Spleen (tissue), 7 donors: ENCODE measurements around the gene MRPL33.

ENCODE experiments used
- CTCF ChIP-seq, 11 experiments: fragments of 200-600 bp in 7 of 11; fragments of 450-650 bp in 4 of 11; sonication (generic) in 4 of 11; IDR thresholded peaks in 8 of 11; conservative IDR thresholded peaks in 3 of 11; 1 replicate in 7 of 11; 2 replicates in 4 of 11; pipeline versions ENCODE4 v1.4.0 to v1.8.0; 2016 to 2021; ENCODE audit warnings: antibody characterized with exemption in 11 of 11, inconsistent platforms in 4 of 11, mild to moderate bottlenecking in 1 of 11
- POLR2A ChIP-seq, 3 donors: fragments of 450-650 bp; IDR thresholded peaks; one replicate each; pipeline ENCODE4 v1.5.1; 2017; ENCODE audit warnings: antibody characterized with exemption in 3 of 3, mild to moderate bottlenecking in 1 of 3
- POLR2AphosphoS5 ChIP-seq, 3 donors: sonication (generic); formaldehyde crosslinking; IDR thresholded peaks; one replicate each; pipeline ENCODE4 v1.5.1; 2017; ENCODE audit warnings: antibody characterized with exemption in 3 of 3
- donor health status: DM: no; HTN: no; CAD: no; lungs with moderate emphysema.
- donor health status: DM: no; HTN: no; CAD: no.
- donor health status: DM: no; HTN: no; CAD: no.

DNA sequence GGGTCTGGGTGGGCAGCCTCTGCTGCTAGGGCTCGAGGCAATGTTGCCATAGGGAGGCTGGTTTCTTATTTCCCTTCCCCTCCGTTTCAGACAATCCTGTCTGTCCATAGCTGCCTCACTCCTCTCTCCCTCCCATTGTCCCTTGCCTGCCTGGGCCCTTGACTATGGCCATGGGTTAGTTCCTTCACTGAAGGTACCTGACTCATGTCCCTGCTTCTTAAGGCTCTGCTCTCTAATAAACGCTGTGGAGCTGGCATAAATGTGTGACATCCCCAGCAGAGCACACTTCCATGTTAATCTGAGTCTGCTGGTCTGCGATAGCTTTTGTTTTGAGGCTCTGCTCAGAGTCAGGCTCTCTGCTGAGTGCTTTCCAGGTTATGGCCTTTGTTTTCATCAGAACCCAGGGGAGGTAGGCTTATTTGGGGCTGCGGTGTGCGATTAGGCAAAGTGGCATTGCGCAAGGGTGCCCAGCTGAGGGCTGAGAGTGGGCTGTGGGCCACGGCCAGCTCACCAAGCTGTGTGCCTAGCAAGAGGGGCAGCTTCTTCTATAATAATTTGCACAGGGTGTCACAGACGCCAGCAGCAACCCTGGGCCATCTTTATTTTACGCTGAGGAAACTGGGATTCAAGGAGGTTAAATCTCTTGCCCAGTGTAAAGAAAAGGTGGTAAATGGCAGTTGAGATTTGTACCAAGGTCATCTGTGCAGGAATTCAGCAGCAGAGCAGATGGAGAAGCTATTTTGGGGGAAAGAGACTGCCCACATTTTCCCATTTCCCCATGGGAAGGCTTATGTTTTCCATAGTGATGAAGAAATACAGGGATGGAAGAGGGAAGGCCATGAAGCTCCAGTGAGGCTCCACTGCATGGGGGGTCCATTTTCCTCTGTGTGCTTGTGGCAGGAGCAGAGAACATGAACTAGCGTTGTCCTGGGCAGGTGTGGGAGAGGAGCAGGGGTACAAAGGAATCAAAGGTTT lies 25.6 kb downstream of the MRPL33 start:
- TF ChIP-seq CTCF (IDR thresholded peaks at IDR 0.05 in 8 of 11, conservative IDR thresholded peaks at IDR 0.05 in 3 of 11) (no peak), POLR2AphosphoS5 (IDR thresholded peaks at IDR 0.05) (no peak), POLR2A (IDR thresholded peaks at IDR 0.05) (no peak)
